IMR-90 (cell line): ENCODE data around the gene AKR1C8. TPM values are rescaled to one million over a fixed set of nuclear protein-coding genes. Genes with fewer than 3 reads are reported as not detected.

Experiments used
- ATAC-seq: fragments of 200-7000 bp; cut with Tn5 transposase; 2 replicates; pipeline ENCODE4 v1.9.1; 2020; ENCODE audit warnings: low read depth, mild to moderate bottlenecking, moderate library complexity
- BruUV-seq: library from RNA; stranded (reverse); fragments of 400-500 nt; replicated peaks from 2 replicates; lab custom pipeline; 2021; lab: Mats Ljungman, UMichigan
- CTCF ChIA-PET: fragments of 300-600 bp; formaldehyde crosslinking; extraction: SDS; loops from one replicate; lab custom pipeline; 2021; ENCODE audit warnings: antibody characterized with exemption; lab: Yijun Ruan, JAX
- POLR2A ChIA-PET: fragments of 300-600 bp; sonication (Branson Sonifier 250); formaldehyde crosslinking; loops from one replicate; lab custom pipeline; 2022; ENCODE audit warnings: antibody characterized with exemption; ENCODE audit not compliant: unreplicated experiment; lab: Charles Lee
- DNase-seq: peaks from one replicate; pipeline ENCODE4 v3.0.0; 2013
- H2AFZ ChIP-seq: replicated peaks from 2 replicates; pipeline ENCODE3; 2013; ENCODE audit warnings: low read length, mild to moderate bottlenecking; ENCODE audit not compliant: poor library complexity
- H2AK5ac ChIP-seq: 2 replicates; pipeline ENCODE4 v1.6.1; 2013; ENCODE audit warnings: low read depth, low read length, inconsistent platforms
- H2AK9ac ChIP-seq: replicated peaks from 2 replicates; pipeline ENCODE3; 2013; ENCODE audit warnings: mild to moderate bottlenecking, low read depth, low read length, moderate library complexity; ENCODE audit not compliant: poor library complexity
- H2BK120ac ChIP-seq: 2 replicates; pipeline ENCODE4 v1.6.1; 2013; ENCODE audit warnings: low read depth, low read length, inconsistent platforms
- H2BK15ac ChIP-seq: 3 replicates; pipeline ENCODE4 v1.6.1; 2013; ENCODE audit warnings: low read depth, low read length, inconsistent platforms
- H2BK20ac ChIP-seq: 2 replicates; pipeline ENCODE4 v1.6.1; 2013; ENCODE audit warnings: low read depth, mild to moderate bottlenecking, inconsistent platforms, low read length, moderate library complexity
- H2BK5ac ChIP-seq: 2 replicates; pipeline ENCODE4 v1.6.1; 2013; ENCODE audit warnings: mild to moderate bottlenecking, low read depth, low read length, inconsistent platforms; ENCODE audit not compliant: poor library complexity, severe bottlenecking
- H3K14ac ChIP-seq: replicated peaks from 2 replicates; pipeline ENCODE4 v1.6.1; 2013; ENCODE audit warnings: low read depth, low read length, inconsistent platforms
- H3K18ac ChIP-seq: 2 replicates; pipeline ENCODE4 v1.6.1; 2013; ENCODE audit warnings: low read depth, low read length, control low read depth
- H3K23ac ChIP-seq: 2 replicates; pipeline ENCODE4 v1.6.1; 2013; ENCODE audit warnings: low read depth, low read length, inconsistent platforms
- H3K27ac ChIP-seq: 2 replicates; pipeline ENCODE4 v1.5.1; 2013; ENCODE audit warnings: mild to moderate bottlenecking, control low read depth, low read length; ENCODE audit not compliant: insufficient read depth
- H3K27me3 ChIP-seq: 2 replicates; pipeline ENCODE4 v1.6.1; 2013; ENCODE audit warnings: low read length; ENCODE audit not compliant: control insufficient read depth, insufficient read depth
- H3K36me3 ChIP-seq: 2 replicates; pipeline ENCODE4 v1.6.1; 2013; ENCODE audit warnings: low read length, mixed read lengths; ENCODE audit not compliant: control insufficient read depth, insufficient read depth
- H3K4ac ChIP-seq: 2 replicates; pipeline ENCODE4 v1.6.1; 2013; ENCODE audit warnings: low read depth, low read length, inconsistent platforms
- H3K4me1 ChIP-seq: 2 replicates; pipeline ENCODE4 v1.6.1; 2013; ENCODE audit warnings: low read length, mixed read lengths; ENCODE audit not compliant: control insufficient read depth, insufficient read depth
- H3K4me2 ChIP-seq: 2 replicates; pipeline ENCODE4 v1.6.1; 2013; ENCODE audit warnings: low read depth, mild to moderate bottlenecking, control low read depth, low read length, moderate library complexity
- H3K4me3 ChIP-seq: 2 replicates; pipeline ENCODE4 v1.5.1; 2013; ENCODE audit warnings: low read depth, mild to moderate bottlenecking, control low read depth, low read length, moderate library complexity; ENCODE audit not compliant: insufficient read depth
- H3K56ac ChIP-seq: 2 replicates; pipeline ENCODE4 v1.6.1; 2013; ENCODE audit warnings: low read length, inconsistent platforms; ENCODE audit not compliant: insufficient read depth; ENCODE audit errors: extremely low read depth
- H3K79me1 ChIP-seq, 2 experiments: 2 replicates each; pipeline ENCODE4 v1.6.1; 2013; ENCODE audit warnings: low read length in 2 of 2, inconsistent platforms in 1 of 2, low read depth in 1 of 2
- H3K9ac ChIP-seq: 2 replicates; pipeline ENCODE4 v1.6.1; 2013; ENCODE audit warnings: low read depth, low read length, control low read depth
- H3K9me1 ChIP-seq: 2 replicates; pipeline ENCODE4 v1.6.1; 2013; ENCODE audit warnings: low read length, inconsistent platforms; ENCODE audit not compliant: insufficient read depth
- H3K9me3 ChIP-seq: 2 replicates; pipeline ENCODE4 v1.6.1; 2013; ENCODE audit warnings: low read length; ENCODE audit not compliant: control insufficient read depth, insufficient read depth
- H4K20me1 ChIP-seq: 2 replicates; pipeline ENCODE4 v1.6.1; 2013; ENCODE audit warnings: low read length, inconsistent platforms; ENCODE audit not compliant: insufficient read depth
- H4K5ac ChIP-seq: 2 replicates; pipeline ENCODE4 v1.6.1; 2013; ENCODE audit warnings: mild to moderate bottlenecking, low read depth, low read length, control low read depth
- H4K8ac ChIP-seq, 2 experiments: 2 replicates each; pipeline ENCODE4 v1.6.1; 2013; ENCODE audit warnings: low read depth in 2 of 2, low read length in 2 of 2, control low read depth in 1 of 2, inconsistent platforms in 1 of 2
- H4K91ac ChIP-seq: 2 replicates; pipeline ENCODE4 v1.6.1; 2013; ENCODE audit warnings: low read depth, low read length, inconsistent platforms; ENCODE audit not compliant: insufficient read depth
- NFE2L2 ChIP-seq: fragments of 150-350 bp; IDR thresholded peaks from 2 replicates; pipeline ENCODE4 v1.6.1; 2016; ENCODE audit warnings: low read depth, mild to moderate bottlenecking, low read length
- POLR2A ChIP-seq: IDR thresholded peaks from 2 replicates; pipeline ENCODE4 v1.6.1; 2012; ENCODE audit warnings: mild to moderate bottlenecking, low read depth, low read length
- USF2 ChIP-seq: fragments of 150-350 bp; IDR thresholded peaks from 2 replicates; pipeline ENCODE4 v1.6.1; 2017; ENCODE audit warnings: mild to moderate bottlenecking, antibody characterized with exemption, low read length, low read depth
- WGBS, 2 experiments: methylation state at CpG; one replicate each; pipeline versions ENCODE4 v1.1.5 to v1.1.7; 2013; ENCODE audit warnings: missing lambda C conversion rate in 2 of 2; ENCODE audit not compliant: insufficient read length in 1 of 2; ENCODE audit errors: extremely low coverage in 2 of 2; 5-methylcytosine and 5-hydroxymethylcytosine counted together
- dilution Hi-C: fragments of 300-500 bp; cut with HindIII; formaldehyde crosslinking; loops from one replicate; pipeline ENCODE4 v1.14.3; 2018; ENCODE audit warnings: low sequenced_read_pairs; ENCODE audit not compliant: unreplicated experiment
- in situ Hi-C: fragments of 300-500 bp; cut with MboI; formaldehyde crosslinking; loops from 3 replicates; pipeline ENCODE4 v1.14.3; 2019; ENCODE audit warnings: low sequenced_read_pairs, inconsistent platforms, mixed read lengths
- intact Hi-C: fragments of 100-400 bp; cut with micrococcal nuclease; formaldehyde crosslinking; loops from 2 replicates; pipeline ENCODE4 v1.10.0; 2022
- polyA plus RNA-seq, 3 experiments: library from polyadenylated mRNA; depleted of rRNA; stranded (reverse); fragments of >200 nt; gene quantifications; 2 replicates each; pipeline ENCODE4 v1.2.3, GENCODE V29; 2012; ENCODE audit warnings: low replicate concordance in 1 of 3
- total RNA-seq: library from RNA; depleted of rRNA; stranded (reverse); fragments of >200 nt; gene quantifications from 2 replicates; pipeline ENCODE4 v1.2.3, GENCODE V29; 2012

Gene AKR1C8
- total and polyA plus RNA-seq, 2 of the 4 experiments (the other 2 are of a cell fraction) = not detected

- WGBS, 2 experiments = no CpG with 5 or more reads among the region's 3 CpGs
- Histone ChIP-seq H3K14ac (no peak overlapping the region), H3K79me1 (no peaks in the 10 kb centered on the region), H2BK5ac (no peak overlapping the region), H2AK9ac (no peak overlapping the region), H3K4me1 (no peaks in the 10 kb centered on the region), H3K9me1 (no peaks in the 10 kb centered on the region), H3K4me3 (no peak overlapping the region), H3K27me3 (no peaks in the 10 kb centered on the region), H2BK20ac (no peak overlapping the region), H3K18ac (no peak overlapping the region), H3K4ac (no peak overlapping the region), H3K9me3 (no peaks in the 10 kb centered on the region), H2AK5ac (no peak overlapping the region), H4K91ac (no peak overlapping the region), H4K8ac (no peak overlapping the region), H3K23ac (no peak overlapping the region), H3K9ac (no peak overlapping the region), H3K4me2 (no peak overlapping the region), H4K20me1 (no peaks in the 10 kb centered on the region), H3K27ac (no peak overlapping the region), H4K5ac (no peak overlapping the region), H2BK15ac (no peak overlapping the region), H2BK120ac (no peak overlapping the region), H3K36me3 (no peaks in the 10 kb centered on the region), H2AFZ (no peak overlapping the region), H3K56ac (no peak overlapping the region)
- no peak for DNase-seq
- no peak for ATAC-seq
- ChIA-PET POLR2A (no interaction called here), CTCF (no interaction called here)
- no TSS peak for BruUV-seq
- TF ChIP-seq NFE2L2 = no peak
- no peak for TF ChIP-seq POLR2A
- no peak for TF ChIP-seq USF2
- dilution Hi-C loops = no loop called here
- intact Hi-C loops = no loop called here
- in situ Hi-C loops = no loop called here
Observed at GRCh38 chr10:5219262-5219661, 34.3 kb upstream of the AKR1C8 start.
